NCI-H2196 (cell line): Measurements from ENCODE around the gene GGCX.
"Not testable (repeated sequence)": the region's sequence is repeated elsewhere in the genome, so short reads cannot be mapped to it uniquely, and the experiment has no call there.

Experiments
- DNase-seq: peaks from one replicate; lab custom pipeline; 2025; ENCODE audit not compliant: unreplicated experiment; lab: John Stamatoyannopoulos, UW

The GGCX gene

GRCh38 chr2:85561280-85562212 is at the start of gene GGCX:
Gene GGCX (minus strand): TSS chr2:85561493. CDS start chr2:85561428, 65 bp downstream.
- peak; percentile 82 for DNase-seq

- no peak for DNase-seq
Measured at GRCh38 chr2:85607268-85608215, 46.2 kb upstream of the GGCX start.

- DNase-seq, result no peak
Measured at GRCh38 chr2:85606116-85606455, 44.8 kb upstream of the GGCX start.

- DNase-seq, result no peak
Measured at GRCh38 chr2:85605406-85606115, 44.3 kb upstream of the GGCX start.

GRCh38 chr2:85604568-85605339 is 43.5 kb upstream of the GGCX start:
- no peak for DNase-seq

- not testable (repeated sequence) for DNase-seq
Measured at GRCh38 chr2:85604133-85604444, 42.8 kb upstream of the GGCX start.

GRCh38 chr2:85602476-85603234 is 41.4 kb upstream of the GGCX start, which contains the start of gene TMEM150A:
Gene TMEM150A (minus strand): TSS chr2:85602698. CDS start chr2:85601948, 750 bp downstream.
- DNase-seq, result peak; percentile 74

- no peak for DNase-seq
Measured at GRCh38 chr2:85601771-85602475, 40.6 kb upstream of the GGCX start.

- DNase-seq, result no peak
Measured at GRCh38 chr2:85600951-85601770, 39.9 kb upstream of the GGCX start.

- DNase-seq, result no peak
Measured at GRCh38 chr2:85600235-85600575, 38.9 kb upstream of the GGCX start.

GRCh38 chr2:85599468-85600234 is 38.4 kb upstream of the GGCX start:
- DNase-seq, result no peak

GRCh38 chr2:85598594-85599340 is 37.5 kb upstream of the GGCX start:
- no peak for DNase-seq

GRCh38 chr2:85597241-85597640 is 35.9 kb upstream of the GGCX start:
- no peak for DNase-seq

- no peak for DNase-seq
Measured at GRCh38 chr2:85596486-85597143, 35.3 kb upstream of the GGCX start.

- no peak for DNase-seq
Measured at GRCh38 chr2:85596026-85596333, 34.7 kb upstream of the GGCX start.

- DNase-seq, result peak; percentile 85
Measured at GRCh38 chr2:85595301-85596025, 34.2 kb upstream of the GGCX start, which contains the start of gene RNF181. Gene RNF181 (plus strand): TSS chr2:85595745. CDS start chr2:85595764, 19 bp downstream.
